Activated naive CD4-positive, alpha-beta T cell treated with anti-CD3 and anti-CD28 coated beads, Interleukin-2, amount 50 U/mL, for 16 hours (primary cell): ENCODE data around the gene ZSWIM5.
"Not testable (repeated sequence)": the region's sequence is repeated elsewhere in the genome, so short reads cannot be mapped to it uniquely, and the experiment has no call there.

ENCODE experiments used
- DNase-seq: peaks from one replicate; pipeline ENCODE4 v3.0.0-alpha.2; 2020

Gene ZSWIM5

DNA sequence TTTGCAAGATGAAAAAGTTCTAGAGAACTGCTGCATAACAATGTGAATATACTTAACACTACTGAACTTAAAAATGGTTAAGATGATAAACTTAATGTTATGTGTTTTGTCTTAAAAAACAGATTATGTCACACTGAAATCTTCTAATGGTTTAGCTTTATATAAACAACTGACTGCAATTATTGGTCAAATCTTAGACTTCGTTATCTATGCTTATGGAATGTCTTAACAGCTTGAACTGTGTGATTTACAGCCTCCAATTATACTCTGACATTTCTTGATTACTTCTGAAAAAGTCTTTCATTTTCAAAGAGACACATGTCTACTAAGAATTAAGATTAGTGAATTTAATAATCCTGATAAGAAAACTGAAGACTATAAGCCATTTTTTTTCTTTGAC lies 71.1 kb downstream of the ZSWIM5 start:
- no peak for DNase-seq

DNA sequence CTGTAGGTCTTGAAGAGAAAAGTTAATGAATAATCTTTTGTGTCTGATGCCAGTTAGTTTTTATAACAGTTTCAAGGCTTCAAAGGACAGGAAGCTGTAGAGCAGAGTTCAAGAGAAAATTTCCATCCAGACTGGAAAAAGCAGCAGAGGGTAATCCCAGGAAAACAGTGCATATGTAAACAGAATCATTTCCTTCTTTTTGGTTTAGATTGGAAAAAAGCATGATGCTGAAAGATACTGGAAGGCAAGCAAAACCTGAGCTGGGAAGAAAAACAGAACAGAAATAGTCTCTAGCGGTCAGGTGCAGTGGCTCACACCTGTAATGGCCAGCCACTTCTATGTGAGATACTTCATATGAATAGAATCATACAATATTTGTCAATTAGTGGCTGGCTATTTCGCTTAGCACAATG lies 71.9 kb downstream of the ZSWIM5 start:
- DNase-seq = no peak

GRCh38 chr1:45132719-45133118 lies 73.7 kb downstream of the ZSWIM5 start:
- DNase-seq = not testable (repeated sequence)

DNA sequence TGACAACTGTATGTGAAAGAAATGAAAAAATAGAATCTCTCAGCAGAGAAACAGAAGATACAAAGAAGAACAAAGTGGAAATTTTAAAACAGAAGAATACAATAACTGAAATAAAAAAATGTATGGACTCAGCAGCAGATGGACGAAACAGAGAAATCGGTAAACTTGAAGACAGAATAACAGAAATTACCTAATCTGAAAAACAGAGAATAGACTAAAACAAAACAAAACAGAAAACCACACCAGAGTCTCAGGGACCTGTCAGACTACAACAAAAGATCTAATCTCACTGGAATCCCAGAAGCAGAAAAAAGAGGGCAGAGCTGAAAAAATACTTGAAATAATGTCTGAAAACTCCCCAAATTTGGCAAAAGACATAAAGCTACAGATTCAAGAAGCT lies 83.0 kb downstream of the ZSWIM5 start:
- no peak for DNase-seq

GRCh38 chr1:45122724-45123123 lies 83.7 kb downstream of the ZSWIM5 start:
- no peak for DNase-seq

DNA sequence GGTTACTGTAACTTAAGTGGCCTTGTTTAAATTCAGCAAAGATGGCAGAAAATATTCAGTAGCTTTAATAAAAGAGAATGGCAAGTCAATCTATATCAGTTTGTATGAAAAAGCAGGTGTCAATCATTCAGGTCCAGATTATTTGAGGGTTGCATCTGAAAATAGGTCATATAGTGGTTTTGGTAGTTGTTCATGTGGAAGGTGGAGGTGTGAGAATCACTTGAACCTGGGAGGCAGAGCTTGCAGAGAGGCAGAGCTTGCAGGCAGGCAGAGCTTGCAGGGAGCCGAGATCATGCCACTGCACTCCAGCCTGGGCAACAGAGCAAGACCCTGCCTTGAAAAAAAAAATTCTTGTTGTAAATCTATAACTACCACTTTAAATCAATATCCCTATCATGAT lies 88.6 kb downstream of the ZSWIM5 start:
- no peak for DNase-seq

GRCh38 chr1:45116820-45117219 lies 89.6 kb downstream of the ZSWIM5 start:
- DNase-seq = no peak

DNA sequence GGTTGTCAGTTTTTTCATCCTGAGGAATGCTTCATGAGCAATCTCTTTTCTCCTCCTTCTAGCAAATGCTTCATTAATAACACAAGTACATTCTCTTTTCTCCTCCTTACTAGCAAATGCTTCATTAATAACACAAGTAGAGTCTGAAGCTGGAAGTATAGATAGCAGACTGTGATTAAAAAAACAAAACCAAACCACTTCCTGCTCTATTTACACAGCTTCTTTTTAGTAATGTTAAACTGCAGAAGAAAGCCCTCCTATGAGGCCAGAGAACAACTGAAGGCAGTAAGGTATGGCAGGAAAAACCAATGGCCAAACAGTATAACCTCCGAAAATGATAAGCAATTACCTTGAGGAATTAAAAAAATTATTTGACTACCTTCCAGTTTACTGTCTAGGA lies 90.1 kb downstream of the ZSWIM5 start:
- no peak for DNase-seq

GRCh38 chr1:45115198-45115597 lies 91.2 kb downstream of the ZSWIM5 start:
- DNase-seq = not testable (repeated sequence)

- no peak for DNase-seq
Measured at GRCh38 chr1:45112661-45113060, 93.7 kb downstream of the ZSWIM5 start.

- DNase-seq = no peak
Measured at GRCh38 chr1:45111239-45111638, 95.2 kb downstream of the ZSWIM5 start.

- no peak for DNase-seq
Measured at GRCh38 chr1:45107782-45108181, 98.6 kb downstream of the ZSWIM5 start.

DNA sequence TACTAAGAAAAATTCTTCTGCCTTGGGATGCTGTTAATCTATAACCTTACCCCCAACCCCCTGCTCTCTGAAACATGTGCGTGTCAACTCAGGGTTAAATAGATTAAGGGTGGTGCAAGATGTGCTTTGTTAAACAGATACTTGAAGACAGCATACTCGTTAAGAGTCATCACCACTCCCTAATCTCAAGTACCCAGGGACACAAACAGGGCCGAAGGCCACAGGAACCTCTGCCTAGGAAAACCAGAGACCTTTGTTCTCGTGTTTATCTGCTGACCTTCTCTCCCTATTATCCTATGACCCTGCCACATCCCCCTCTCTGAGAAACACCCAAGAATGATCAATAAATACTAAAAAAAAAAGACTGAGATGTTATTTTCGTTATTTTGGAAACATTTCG lies 99.5 kb downstream of the ZSWIM5 start:
- not testable (repeated sequence) for DNase-seq

- DNase-seq = not testable (repeated sequence)
Measured at GRCh38 chr1:45106156-45106545, 100.3 kb downstream of the ZSWIM5 start.

- not testable (repeated sequence) for DNase-seq
Measured at GRCh38 chr1:45105486-45106155, 100.8 kb downstream of the ZSWIM5 start.

DNA sequence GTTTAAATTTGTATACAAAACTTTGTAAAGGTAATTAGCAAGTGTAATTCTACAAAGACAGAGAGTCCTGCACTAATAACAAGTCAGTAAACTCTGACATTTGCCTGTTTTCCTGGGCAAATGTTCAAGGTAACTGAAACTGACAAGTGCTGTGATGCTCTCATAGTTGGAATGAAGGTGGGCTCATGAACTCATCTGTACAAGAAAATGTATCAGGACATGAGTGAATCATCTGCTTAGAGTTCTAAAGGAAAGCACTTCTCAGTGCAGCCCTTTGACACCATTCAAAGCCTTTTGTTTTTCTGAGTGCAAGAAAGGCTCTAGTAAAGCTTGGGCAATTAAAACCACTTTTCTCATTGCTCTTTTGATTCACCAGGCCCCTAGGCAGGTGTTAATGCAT lies 102.9 kb downstream of the ZSWIM5 start:
- DNase-seq = no peak

GRCh38 chr1:45101947-45102346 lies 104.5 kb downstream of the ZSWIM5 start:
- no peak for DNase-seq

DNA sequence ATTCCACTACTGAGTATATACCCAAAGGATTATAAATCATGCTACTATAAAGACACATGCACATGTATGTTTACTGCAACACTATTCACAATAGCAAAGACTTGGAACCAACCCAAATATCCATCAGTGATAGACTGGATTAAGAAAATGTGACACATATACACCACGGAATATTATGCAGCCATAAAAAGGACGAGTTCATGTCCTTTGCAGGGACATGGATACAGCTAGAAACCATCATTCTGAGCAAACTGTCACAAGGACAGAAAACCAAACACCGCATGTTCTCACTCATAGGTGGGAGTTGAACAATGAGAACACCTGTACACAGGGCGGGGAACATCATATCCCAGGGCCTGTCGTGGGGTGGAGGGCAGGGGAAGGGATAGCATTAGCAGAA lies 104.9 kb downstream of the ZSWIM5 start:
- DNase-seq = not testable (repeated sequence)

DNA sequence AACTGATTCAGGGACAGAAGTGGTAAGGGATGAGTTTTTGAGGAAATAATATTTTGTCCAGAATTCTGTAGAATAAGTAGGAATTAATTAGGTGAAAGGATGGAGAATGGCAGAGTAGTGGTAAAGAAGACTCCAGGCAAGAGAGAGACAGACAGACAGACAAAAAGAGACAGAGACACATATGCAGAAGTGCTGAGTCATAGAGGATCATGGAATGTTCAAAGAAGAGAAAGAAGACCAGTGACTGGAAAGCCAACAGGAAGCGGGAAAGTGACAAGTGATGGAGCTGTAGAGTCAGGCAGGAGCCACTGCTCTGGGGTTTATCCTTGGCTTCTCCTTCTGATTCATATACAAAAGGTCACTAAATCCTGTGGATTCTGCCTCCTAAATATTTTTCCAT lies 108.5 kb downstream of the ZSWIM5 start:
- DNase-seq = no peak

DNA sequence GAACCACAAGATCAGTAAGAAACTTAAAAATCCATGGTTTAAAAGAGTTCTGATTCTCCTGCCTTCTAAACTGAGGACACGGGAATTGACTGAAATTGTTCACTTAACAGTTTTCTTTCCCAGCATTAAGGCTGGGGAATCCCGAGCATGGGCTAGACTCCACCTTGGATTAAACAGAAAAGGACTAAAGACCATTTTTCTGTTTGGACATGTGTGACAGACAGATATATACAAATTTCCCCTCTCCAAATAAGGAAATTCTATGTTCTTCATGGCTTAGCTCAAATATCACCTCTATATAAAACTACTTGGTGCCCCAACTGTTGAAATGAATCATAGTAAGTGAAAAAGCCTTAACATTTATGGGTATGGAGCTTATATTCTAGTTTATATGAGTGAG lies 109.3 kb downstream of the ZSWIM5 start:
- DNase-seq = no peak

GRCh38 chr1:45095450-45095849 lies 111.0 kb downstream of the ZSWIM5 start:
- DNase-seq = no peak

DNA sequence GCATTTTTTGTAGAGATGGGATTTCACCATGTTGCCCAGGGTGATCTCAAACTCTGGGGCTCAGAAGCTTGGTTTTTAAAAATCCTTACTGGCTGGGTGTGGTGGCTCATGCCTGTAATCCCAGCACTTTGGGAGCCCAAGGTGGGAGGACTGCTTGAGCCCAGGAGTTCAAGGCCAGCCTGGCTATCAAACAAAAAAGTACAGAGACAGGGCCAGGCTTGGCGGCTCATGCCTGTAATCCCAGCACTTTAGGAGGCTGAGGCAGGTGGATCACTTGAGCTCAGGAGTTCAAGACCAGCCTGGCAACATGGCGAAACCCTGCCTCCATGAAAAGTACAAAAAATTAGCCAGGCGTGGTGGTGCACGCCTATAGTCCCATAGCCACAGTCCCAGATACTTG lies 112.0 kb downstream of the ZSWIM5 start:
- not testable (repeated sequence) for DNase-seq

GRCh38 chr1:45093334-45093733 lies 113.1 kb downstream of the ZSWIM5 start:
- DNase-seq = no peak

DNA sequence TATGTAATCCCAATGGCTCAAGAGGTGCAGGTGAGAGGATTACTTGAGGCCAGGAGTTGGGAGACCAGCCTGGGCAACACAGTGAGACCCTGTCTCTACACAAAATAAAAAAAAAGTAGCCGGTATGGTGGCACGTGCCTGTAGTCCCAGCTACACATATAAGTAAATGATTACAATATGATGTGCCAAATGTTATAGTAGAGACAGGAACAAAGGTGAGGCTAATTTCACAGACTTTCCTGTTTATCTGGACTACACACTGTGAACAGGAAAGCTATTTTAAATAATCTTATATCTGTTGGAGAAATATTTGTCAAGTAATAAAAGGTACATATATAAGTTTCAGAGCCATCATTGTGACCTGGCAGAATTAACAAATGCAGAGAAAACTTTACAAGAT lies 116.7 kb downstream of the ZSWIM5 start:
- no peak for DNase-seq

- DNase-seq = no peak
Measured at GRCh38 chr1:45084562-45084961, 121.8 kb downstream of the ZSWIM5 start.
